Measurements from ENCODE around the gene DNAH10.

DNAH10 gene

DNA sequence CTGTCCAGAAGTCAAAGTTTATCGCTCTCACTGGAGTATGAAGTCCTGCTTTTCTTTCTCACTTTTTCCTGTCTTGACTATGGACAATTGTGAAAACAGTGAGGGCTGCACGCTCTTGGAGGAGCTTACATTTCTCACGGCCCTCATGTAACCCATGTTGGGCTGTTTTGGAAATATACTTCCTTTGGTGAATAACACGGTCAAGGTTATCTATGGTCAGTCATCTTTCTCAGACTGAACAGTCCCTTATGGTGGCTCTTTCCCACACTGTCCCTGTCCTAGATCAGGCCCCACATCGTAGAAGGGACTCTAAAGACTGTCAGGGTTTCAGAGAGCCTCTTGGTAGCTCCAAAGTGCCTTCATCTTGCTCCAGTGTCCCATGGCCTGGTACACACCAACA lies 203.3 kb downstream of the DNAH10 start:
- TF ChIP-seq, protein P1, sequence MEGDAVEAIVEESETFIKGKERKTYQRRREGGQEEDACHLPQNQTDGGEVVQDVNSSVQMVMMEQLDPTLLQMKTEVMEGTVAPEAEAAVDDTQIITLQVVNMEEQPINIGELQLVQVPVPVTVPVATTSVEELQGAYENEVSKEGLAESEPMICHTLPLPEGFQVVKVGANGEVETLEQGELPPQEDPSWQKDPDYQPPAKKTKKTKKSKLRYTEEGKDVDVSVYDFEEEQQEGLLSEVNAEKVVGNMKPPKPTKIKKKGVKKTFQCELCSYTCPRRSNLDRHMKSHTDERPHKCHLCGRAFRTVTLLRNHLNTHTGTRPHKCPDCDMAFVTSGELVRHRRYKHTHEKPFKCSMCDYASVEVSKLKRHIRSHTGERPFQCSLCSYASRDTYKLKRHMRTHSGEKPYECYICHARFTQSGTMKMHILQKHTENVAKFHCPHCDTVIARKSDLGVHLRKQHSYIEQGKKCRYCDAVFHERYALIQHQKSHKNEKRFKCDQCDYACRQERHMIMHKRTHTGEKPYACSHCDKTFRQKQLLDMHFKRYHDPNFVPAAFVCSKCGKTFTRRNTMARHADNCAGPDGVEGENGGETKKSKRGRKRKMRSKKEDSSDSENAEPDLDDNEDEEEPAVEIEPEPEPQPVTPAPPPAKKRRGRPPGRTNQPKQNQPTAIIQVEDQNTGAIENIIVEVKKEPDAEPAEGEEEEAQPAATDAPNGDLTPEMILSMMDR (conservative IDR thresholded peaks at IDR 0.05), result no peak
- no peak for TF ChIP-seq ZFX (IDR thresholded peaks at IDR 0.05)
- H3K27ac ChIP-seq, result no peak overlapping the region

DNA sequence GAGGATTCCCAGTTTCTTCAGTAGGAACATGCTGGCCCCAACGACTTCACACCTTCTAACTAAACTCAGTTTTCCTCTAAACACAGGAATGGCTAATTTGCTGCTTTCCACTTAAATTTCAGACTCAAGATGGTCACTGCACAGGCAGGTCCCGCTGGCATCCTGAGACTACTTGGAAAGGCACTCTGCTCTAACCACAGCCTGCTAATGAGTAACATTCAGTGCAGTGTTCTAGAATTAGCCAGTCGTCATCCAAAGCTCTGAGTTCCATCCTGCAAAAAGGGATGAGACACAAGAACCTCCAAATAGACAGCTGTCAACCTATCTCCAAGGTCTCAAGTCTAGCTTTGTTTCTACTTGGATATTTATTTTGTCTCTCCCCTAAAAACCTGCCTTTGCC lies 204.5 kb downstream of the DNAH10 start:
- TF ChIP-seq, protein P1 (conservative IDR thresholded peaks at IDR 0.05), result no peak
- no peak for TF ChIP-seq ZFX (IDR thresholded peaks at IDR 0.05)
- H3K27ac ChIP-seq, result no peak overlapping the region

DNA sequence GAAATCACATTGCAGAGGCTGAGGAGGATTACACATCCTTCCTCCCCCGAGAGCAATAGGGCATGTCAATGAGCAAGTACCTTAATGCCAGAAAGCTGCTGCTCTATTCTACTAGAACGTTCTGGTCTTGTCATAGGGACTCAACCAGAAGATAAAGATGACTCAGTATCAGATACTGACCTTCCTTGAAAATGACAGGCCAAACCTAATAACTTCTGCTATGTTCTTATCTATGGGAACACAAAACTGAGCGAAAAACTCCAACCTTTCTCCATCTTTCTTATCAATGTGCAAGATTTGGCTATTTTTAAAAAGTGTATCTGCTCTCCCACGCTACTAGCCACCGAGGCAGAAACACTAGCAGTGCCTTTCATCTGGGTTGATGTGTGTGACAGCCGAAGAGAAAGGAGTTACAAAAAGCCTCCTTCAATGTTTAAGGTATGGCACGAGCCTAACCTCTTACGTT lies 205.1 kb downstream of the DNAH10 start:
- TF ChIP-seq, protein P1 (conservative IDR thresholded peaks at IDR 0.05), result no peak
- no peak for TF ChIP-seq ZFX (IDR thresholded peaks at IDR 0.05)
- no peak overlapping the region for H3K27ac ChIP-seq

DNA sequence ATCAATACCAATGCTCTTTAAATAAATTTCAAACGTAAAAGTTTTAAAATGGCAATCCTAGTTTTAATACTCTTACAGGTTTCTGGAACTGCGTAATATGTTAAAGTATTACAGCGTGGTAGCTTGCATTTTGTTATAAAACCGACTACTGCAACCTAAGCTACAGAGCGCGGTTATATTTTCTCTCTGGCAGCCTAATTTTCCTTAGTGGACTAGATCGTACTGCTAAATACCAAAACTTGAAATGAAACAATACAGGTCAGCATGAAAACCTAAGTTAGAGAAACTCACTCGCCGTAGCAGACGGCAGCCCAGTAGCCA lies 209.3 kb downstream of the DNAH10 start:
- TF ChIP-seq ZFX (IDR thresholded peaks at IDR 0.05), result no peak
- TF ChIP-seq, protein P1 (conservative IDR thresholded peaks at IDR 0.05), result no peak

DNA sequence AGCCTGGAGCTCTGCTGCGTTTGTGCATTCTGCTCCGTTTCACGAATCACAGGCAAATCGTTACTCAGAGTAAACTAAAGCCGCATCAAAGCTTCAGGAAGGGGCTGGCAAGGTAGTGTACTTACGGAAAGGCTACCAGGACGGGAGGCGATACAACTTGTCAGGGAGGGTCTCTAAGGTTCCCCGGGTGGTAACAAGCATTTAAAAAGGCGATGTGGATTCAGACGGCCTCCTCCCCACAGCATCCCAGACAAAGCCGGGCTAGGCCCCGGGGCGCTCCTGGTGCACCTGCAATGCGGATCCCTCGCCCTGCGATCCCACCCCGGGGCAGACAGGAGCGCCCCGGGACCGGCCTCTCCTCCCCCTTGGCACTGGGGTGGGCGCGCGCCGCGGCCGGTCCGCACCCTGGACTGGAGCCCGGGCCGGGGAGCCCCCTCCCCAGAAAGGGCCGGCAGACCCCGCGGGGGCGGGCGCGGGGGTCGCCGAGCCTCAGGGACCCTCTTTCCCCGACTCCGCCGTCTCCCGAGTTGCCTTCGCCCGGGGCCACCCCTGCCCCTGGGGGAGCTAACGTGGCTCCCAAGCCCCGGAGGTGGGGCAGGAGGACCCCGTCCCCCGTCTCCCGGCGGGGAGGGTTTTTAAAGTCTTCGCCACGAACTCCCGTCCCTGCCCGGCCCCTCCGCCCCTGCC lies 209.8 kb downstream of the DNAH10 start:
- H3K27ac ChIP-seq, result peak overlapping the region; percentile 93
- TF ChIP-seq, protein P1 (conservative IDR thresholded peaks at IDR 0.05), result no peak
- TF ChIP-seq ZFX (IDR thresholded peaks at IDR 0.05), result no peak

More for the DNA sequence above, 209.3 kb downstream of the DNAH10 start:
- peak overlapping the region; percentile 93 for H3K27ac ChIP-seq

DNA sequence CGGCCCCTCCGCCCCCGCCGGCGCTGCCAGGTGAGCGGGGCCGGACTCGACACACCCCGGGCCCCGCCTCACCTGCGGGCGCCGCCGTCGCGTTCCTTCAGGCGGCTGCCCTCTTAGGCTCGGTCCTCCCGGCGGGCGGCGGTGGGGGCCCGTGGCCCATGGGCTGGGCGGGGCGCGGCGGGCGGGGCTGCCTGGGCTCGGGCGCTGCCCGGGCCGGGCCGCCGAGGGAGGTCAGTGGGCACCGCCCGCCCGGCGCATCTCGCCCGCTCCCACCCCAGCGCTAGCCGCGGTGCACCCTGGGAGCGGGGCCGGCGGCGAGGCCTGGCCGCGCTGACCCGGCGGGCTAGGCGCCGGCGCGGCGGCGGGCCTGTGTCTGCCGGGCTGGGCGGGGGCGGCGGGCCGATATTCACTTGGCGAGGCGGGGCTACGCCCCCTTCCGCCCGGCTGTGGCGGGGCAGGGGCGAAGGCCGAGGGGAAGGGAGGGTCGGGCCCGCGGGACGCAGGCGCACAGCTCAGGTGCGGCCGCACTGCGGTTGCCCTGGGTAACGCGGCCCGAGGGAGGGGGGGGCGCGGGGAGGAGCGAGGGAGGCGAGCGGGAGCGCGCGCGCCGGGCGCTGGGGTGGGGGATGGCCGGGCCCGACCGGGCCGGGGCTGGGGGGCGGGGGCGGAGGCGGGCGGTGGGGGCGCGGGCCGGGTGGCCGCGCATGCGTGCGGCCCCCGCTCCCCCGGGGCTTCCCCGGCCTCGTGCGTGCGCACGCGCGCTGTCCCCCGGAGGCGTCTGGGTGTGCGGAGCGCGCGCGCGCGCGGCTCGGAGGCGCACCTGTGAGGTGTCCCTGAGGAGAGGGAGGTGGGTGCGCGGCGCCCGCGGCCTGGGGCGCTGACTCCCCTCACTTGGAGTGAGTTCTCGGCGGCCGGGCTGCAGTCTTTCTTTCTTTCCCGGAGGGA lies 210.6 kb downstream of the DNAH10 start, which contains the start of the genes CCDC92 and ZNF664:
Gene CCDC92 (minus strand): TSS at position 375 of the 945 bp plus-strand sequence. CDS start 28,526 bp downstream, outside the sequence.
Gene ZNF664 (plus strand): TSS at position 759 of the 945 bp plus-strand sequence. CDS start 38,930 bp downstream, outside the sequence.
- peak within 1 kb of the TSS; percentile 93 for H3K27ac ChIP-seq
- TF ChIP-seq, protein P1 (conservative IDR thresholded peaks at IDR 0.05), result peak; percentile 31
- peak; percentile 21; the same call in 1 of the 2 replicates for TF ChIP-seq ZFX (IDR thresholded peaks at IDR 0.05)

Measured in C4-2B (cell line).